PC-3 (cell line): ENCODE results near the gene DIS3L2.

Source experiments
- CTCF ChIP-seq: fragments of 300-600 bp; sonication (generic); conservative IDR thresholded peaks from 2 replicates; pipeline ENCODE4 v1.5.1; 2017; ENCODE audit warnings: antibody characterized with exemption, low read depth, mild to moderate bottlenecking, low read length
- EZH2 ChIP-seq: fragments of 300-600 bp; sonication (generic); IDR thresholded peaks from one replicate; pipeline ENCODE4 v1.6.1; 2017; ENCODE audit warnings: antibody characterized with exemption, mild to moderate bottlenecking, low read length; ENCODE audit not compliant: unreplicated experiment
- EZH2phosphoT487 ChIP-seq: fragments of 300-600 bp; sonication (generic); IDR thresholded peaks from 2 replicates; pipeline ENCODE4 v1.6.1; 2018; ENCODE audit warnings: mild to moderate bottlenecking, antibody characterized with exemption, low read length, borderline replicate concordance

DNA sequence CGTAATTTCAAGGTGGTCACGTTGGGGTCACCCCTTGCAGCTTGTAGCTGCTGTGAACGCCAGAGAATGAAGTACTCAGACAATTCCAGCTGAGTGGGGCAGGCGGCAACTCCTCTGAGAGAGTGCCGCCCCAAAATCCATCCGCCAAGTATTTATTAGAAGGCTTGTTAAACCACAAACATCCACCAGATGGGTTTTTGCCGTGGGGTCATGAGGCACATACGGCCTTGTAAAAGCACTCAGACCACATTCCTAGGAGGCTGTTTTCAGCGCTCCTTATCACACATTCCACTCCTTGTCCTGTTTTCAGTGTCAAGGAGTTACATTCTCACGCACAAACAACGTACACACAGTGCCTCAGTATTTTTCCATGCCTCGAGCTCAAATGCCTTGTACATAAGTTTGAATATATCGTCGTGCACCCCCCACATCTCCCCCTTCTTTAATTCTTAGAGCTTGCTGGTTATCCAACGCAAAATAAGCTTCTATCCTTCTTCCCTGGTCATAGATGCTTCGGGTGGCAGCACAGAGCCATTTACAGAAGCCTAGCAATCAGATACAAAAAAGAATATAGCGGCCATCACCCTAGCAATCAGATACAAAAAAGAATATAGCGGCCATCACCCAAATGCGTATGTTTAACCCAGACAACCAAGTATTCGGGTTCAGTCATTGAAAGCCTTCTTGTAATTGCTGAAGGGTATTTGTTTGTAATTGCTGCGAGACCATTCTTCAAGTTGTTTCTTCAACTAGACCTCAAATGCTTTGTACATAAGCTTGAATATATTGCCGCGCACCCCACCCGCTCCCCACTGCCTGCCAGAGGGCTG lies 424.4 kb downstream of the DIS3L2 start:
- TF ChIP-seq CTCF (no peak), EZH2phosphoT487 (no peak), EZH2 (no peak)
